T follicular helper cell (primary cell): Measurements from ENCODE around the gene EMCN.
"Not testable (repeated sequence)": the region's sequence is repeated elsewhere in the genome, so short reads cannot be mapped to it uniquely, and the experiment has no call there.

Experiments
- DNase-seq: peaks from one replicate; pipeline ENCODE4 v3.0.0-alpha.2; 2020; ENCODE audit warnings: low read depth
- total RNA-seq, 2 experiments: gene quantifications; one replicate each; lab custom pipeline; 2026; lab: John Stamatoyannopoulos, UW

EMCN gene
- total RNA-seq = 0 reads per million in 2 experiments

GRCh38 chr4:100517864-100518341, at the start of gene EMCN:
TSS of gene EMCN (minus strand) at chr4:100518022. CDS start at chr4:100517914, 108 bp downstream.
- no peak for DNase-seq

- no peak for DNase-seq
These were observed 48.6 kb upstream of the EMCN start for GRCh38 chr4:100566396-100566795.

- no peak for DNase-seq
These were observed 39.5 kb upstream of the EMCN start for GRCh38 chr4:100557306-100557705.

- no peak for DNase-seq
These were observed 38.0 kb upstream of the EMCN start for GRCh38 chr4:100555611-100556337.

GRCh38 chr4:100548200-100548560, 30.4 kb upstream of the EMCN start:
- DNase-seq = no peak

GRCh38 chr4:100547541-100548199, 29.8 kb upstream of the EMCN start:
- no peak for DNase-seq

- DNase-seq = no peak
These were observed 27.6 kb upstream of the EMCN start for GRCh38 chr4:100545427-100545826.

- DNase-seq = no peak
These were observed 22.3 kb upstream of the EMCN start for GRCh38 chr4:100540131-100540530.

- no peak for DNase-seq
These were observed 21.9 kb upstream of the EMCN start for GRCh38 chr4:100539706-100540105.

GRCh38 chr4:100533741-100534140, 15.9 kb upstream of the EMCN start:
- no peak for DNase-seq

- not testable (repeated sequence) for DNase-seq
These were observed 12.3 kb upstream of the EMCN start for GRCh38 chr4:100530161-100530560.

GRCh38 chr4:100525686-100526085, 7.9 kb upstream of the EMCN start:
- no peak for DNase-seq

- DNase-seq = no peak
These were observed 1.4 kb upstream of the EMCN start for GRCh38 chr4:100519205-100519604.

- no peak for DNase-seq
These were observed 1.6 kb downstream of the EMCN start for GRCh38 chr4:100516225-100516624.

GRCh38 chr4:100511896-100512295, 5.9 kb downstream of the EMCN start:
- no peak for DNase-seq

GRCh38 chr4:100510551-100510950, 7.3 kb downstream of the EMCN start:
- no peak for DNase-seq

- DNase-seq = no peak
These were observed 8.4 kb downstream of the EMCN start for GRCh38 chr4:100509386-100509785.

- no peak for DNase-seq
These were observed 9.1 kb downstream of the EMCN start for GRCh38 chr4:100508691-100509090.

GRCh38 chr4:100504086-100504874, 13.5 kb downstream of the EMCN start:
- DNase-seq = no peak

- no peak for DNase-seq
These were observed 20.0 kb downstream of the EMCN start for GRCh38 chr4:100497791-100498190.

- no peak for DNase-seq
These were observed 22.7 kb downstream of the EMCN start for GRCh38 chr4:100495074-100495473.

- no peak for DNase-seq
These were observed 23.7 kb downstream of the EMCN start for GRCh38 chr4:100494166-100494565.

GRCh38 chr4:100493756-100494155, 24.1 kb downstream of the EMCN start:
- DNase-seq = no peak
